Activated naive CD8-positive, alpha-beta T cell treated with anti-CD3 and anti-CD28 coated beads, Interleukin-2, amount 10 ng/mL, durations not matched to agents 7 days and 5 days (primary cell): Measurements from ENCODE around the gene GOLGA8A. TPM values are rescaled to one million over a fixed set of nuclear protein-coding genes. Genes with fewer than 3 reads are reported as not detected.

Experiments
- ATAC-seq: fragments of 150-1000 bp; cut with Tn5 transposase; one replicate; pipeline ENCODE4 v1.10.0; 2021; ENCODE audit warnings: low read depth, moderate library complexity
- POLR2A ChIA-PET: fragments of 350-600 bp; sonication (Branson Sonifier 250); formaldehyde crosslinking; loops from one replicate; lab custom pipeline; 2021; ENCODE audit warnings: antibody characterized with exemption; lab: Charles Lee
- DNase-seq: peaks from one replicate; pipeline ENCODE4 v3.0.0; 2021
- H3K27ac Mint-ChIP-seq: one replicate; pipeline ENCODE4 v1.8.0; 2022; ENCODE audit warnings: mild to moderate bottlenecking, mixed read lengths
- H3K27me3 Mint-ChIP-seq: one replicate; pipeline ENCODE4 v1.8.0; 2022; ENCODE audit warnings: mild to moderate bottlenecking, moderate library complexity, mixed read lengths
- H3K36me3 Mint-ChIP-seq: one replicate; pipeline ENCODE4 v1.8.0; 2021; ENCODE audit warnings: mild to moderate bottlenecking, mixed read lengths
- H3K4me1 Mint-ChIP-seq: one replicate; pipeline ENCODE4 v1.8.0; 2021; ENCODE audit warnings: mixed read lengths
- H3K4me3 Mint-ChIP-seq: one replicate; pipeline ENCODE4 v1.8.0; 2022; ENCODE audit warnings: mild to moderate bottlenecking, moderate library complexity, mixed read lengths
- H3K9me3 Mint-ChIP-seq: one replicate; pipeline ENCODE4 v1.8.0; 2021; ENCODE audit warnings: mixed read lengths
- total RNA-seq, 2 experiments: library from RNA; stranded (reverse); gene quantifications; one replicate each; pipeline ENCODE4 v1.2.3, GENCODE V29; 2021

The GOLGA8A gene
- 100 to 1,000 TPM; 307 to 311 TPM for total RNA-seq

GRCh38 chr15:34437687-34438086, at the start of gene GOLGA8A:
Gene GOLGA8A (minus strand): TSS chr15:34437808. CDS start chr15:34389691, 48,117 bp downstream.
- POLR2A ChIA-PET: interaction anchor here (0.9 to 2.0 kb wide), 3 partner anchors 71 to 146 kb away, joined by 4 to 15 read pairs (median 8); partner anchors contain the start of genes GOLGA8B and LPCAT4
- H3K27ac Mint-ChIP-seq: peak within 1 kb of the TSS; percentile 96
- peak; percentile 77 for ATAC-seq

GRCh38 chr15:34483644-34484043, 46.0 kb upstream of the GOLGA8A start:
- ATAC-seq: no peak
- Mint-ChIP-seq H3K36me3 (no peaks in the 10 kb centered on the region), H3K4me1 (no peaks in the 10 kb centered on the region), H3K4me3 (no peak overlapping the region), H3K27me3 (peaks cover 58% of the 10 kb centered on the region), H3K9me3 (peaks cover 1% of the 10 kb centered on the region), H3K27ac (no peak overlapping the region)
- POLR2A ChIA-PET: no interaction called here
- no peak for DNase-seq

More at GRCh38 chr15:34437687-34438086, at the start of gene GOLGA8A:
- peak; percentile 84 for DNase-seq
- Mint-ChIP-seq H3K4me3 (peak within 1 kb of the TSS; percentile 95), H3K4me1 (peaks cover 22% of the 10 kb centered on the region), H3K9me3 (no peaks in the 10 kb centered on the region), H3K36me3 (peaks cover 19% of the 10 kb centered on the region), H3K27me3 (peaks cover 18% of the 10 kb centered on the region)

GRCh38 chr15:34481370-34481769, 43.8 kb upstream of the GOLGA8A start:
- no peaks in the 10 kb centered on the region for H3K36me3 Mint-ChIP-seq
- ATAC-seq: no peak
- no peak overlapping the region for H3K27ac Mint-ChIP-seq
- peaks cover 64% of the 10 kb centered on the region for H3K27me3 Mint-ChIP-seq
- DNase-seq: no peak
- H3K4me3 Mint-ChIP-seq: no peak overlapping the region
- H3K4me1 Mint-ChIP-seq: no peaks in the 10 kb centered on the region
- POLR2A ChIA-PET: no interaction called here
- H3K9me3 Mint-ChIP-seq: no peaks in the 10 kb centered on the region

- POLR2A ChIA-PET: no interaction called here
- H3K36me3 Mint-ChIP-seq: no peaks in the 10 kb centered on the region
Observed at GRCh38 chr15:34473840-34474239, 36.2 kb upstream of the GOLGA8A start.

GRCh38 chr15:34472947-34473346, 35.3 kb upstream of the GOLGA8A start:
- peaks cover 10% of the 10 kb centered on the region for H3K4me1 Mint-ChIP-seq
- POLR2A ChIA-PET: no interaction called here
- H3K4me3 Mint-ChIP-seq: no peak overlapping the region
- ATAC-seq: no peak
- H3K27ac Mint-ChIP-seq: no peak overlapping the region
- H3K9me3 Mint-ChIP-seq: no peaks in the 10 kb centered on the region
- no peaks in the 10 kb centered on the region for H3K36me3 Mint-ChIP-seq
- peaks cover 33% of the 10 kb centered on the region for H3K27me3 Mint-ChIP-seq
- DNase-seq: no peak

More at GRCh38 chr15:34473840-34474239, 36.2 kb upstream of the GOLGA8A start:
- Mint-ChIP-seq H3K27ac (no peak overlapping the region), H3K27me3 (peaks cover 41% of the 10 kb centered on the region), H3K4me3 (no peak overlapping the region), H3K9me3 (no peaks in the 10 kb centered on the region), H3K4me1 (peaks cover 10% of the 10 kb centered on the region)
- ATAC-seq: no peak
- no peak for DNase-seq

GRCh38 chr15:34470892-34471291, 33.3 kb upstream of the GOLGA8A start:
- no peaks in the 10 kb centered on the region for H3K36me3 Mint-ChIP-seq
- POLR2A ChIA-PET: interaction anchor here (0.6 kb wide), 1 partner anchor 486 kb away, joined by 3 read pairs; no protein-coding TSS in a partner anchor
- H3K27ac Mint-ChIP-seq: no peak overlapping the region
- DNase-seq: no peak
- no peak for ATAC-seq
- H3K4me1 Mint-ChIP-seq: peaks cover 10% of the 10 kb centered on the region
- peaks cover 34% of the 10 kb centered on the region for H3K27me3 Mint-ChIP-seq
- no peak overlapping the region for H3K4me3 Mint-ChIP-seq
- H3K9me3 Mint-ChIP-seq: no peaks in the 10 kb centered on the region

GRCh38 chr15:34470091-34470490, 32.5 kb upstream of the GOLGA8A start:
- ATAC-seq (no peak), DNase-seq (no peak)
- POLR2A ChIA-PET: no interaction called here

GRCh38 chr15:34461730-34462129, 24.1 kb upstream of the GOLGA8A start:
- Mint-ChIP-seq H3K36me3 (no peaks in the 10 kb centered on the region), H3K27me3 (peaks cover 71% of the 10 kb centered on the region), H3K4me1 (no peaks in the 10 kb centered on the region), H3K27ac (no peak overlapping the region), H3K9me3 (no peaks in the 10 kb centered on the region), H3K4me3 (no peak overlapping the region)
- POLR2A ChIA-PET: no interaction called here
- DNase-seq (no peak), ATAC-seq (no peak)

More at GRCh38 chr15:34470091-34470490, 32.5 kb upstream of the GOLGA8A start:
- no peak overlapping the region for H3K27ac Mint-ChIP-seq
- peaks cover 10% of the 10 kb centered on the region for H3K4me1 Mint-ChIP-seq
- no peak overlapping the region for H3K4me3 Mint-ChIP-seq
- peaks cover 34% of the 10 kb centered on the region for H3K27me3 Mint-ChIP-seq
- H3K9me3 Mint-ChIP-seq: no peaks in the 10 kb centered on the region
- H3K36me3 Mint-ChIP-seq: no peaks in the 10 kb centered on the region

- H3K4me1 Mint-ChIP-seq: no peaks in the 10 kb centered on the region
- H3K27me3 Mint-ChIP-seq: peaks cover 63% of the 10 kb centered on the region
- DNase-seq (no peak), ATAC-seq (no peak)
- H3K27ac Mint-ChIP-seq: no peak overlapping the region
- H3K9me3 Mint-ChIP-seq: no peaks in the 10 kb centered on the region
- POLR2A ChIA-PET: no interaction called here
- H3K36me3 Mint-ChIP-seq: no peaks in the 10 kb centered on the region
- H3K4me3 Mint-ChIP-seq: no peak overlapping the region
Observed at GRCh38 chr15:34460451-34460850, 22.8 kb upstream of the GOLGA8A start.

GRCh38 chr15:34456658-34457057, 19.1 kb upstream of the GOLGA8A start:
- peaks cover 65% of the 10 kb centered on the region for H3K27me3 Mint-ChIP-seq
- no peaks in the 10 kb centered on the region for H3K9me3 Mint-ChIP-seq
- H3K36me3 Mint-ChIP-seq: no peaks in the 10 kb centered on the region
- POLR2A ChIA-PET: no interaction called here
- H3K4me1 Mint-ChIP-seq: no peaks in the 10 kb centered on the region
- no peak overlapping the region for H3K4me3 Mint-ChIP-seq
- no peak for DNase-seq
- no peak overlapping the region for H3K27ac Mint-ChIP-seq
- no peak for ATAC-seq

- no peak for DNase-seq
- POLR2A ChIA-PET: no interaction called here
- peaks cover 3% of the 10 kb centered on the region for H3K4me1 Mint-ChIP-seq
- no peak overlapping the region for H3K27ac Mint-ChIP-seq
- no peaks in the 10 kb centered on the region for H3K9me3 Mint-ChIP-seq
- H3K27me3 Mint-ChIP-seq: peaks cover 51% of the 10 kb centered on the region
- H3K36me3 Mint-ChIP-seq: no peaks in the 10 kb centered on the region
- no peak for ATAC-seq
- H3K4me3 Mint-ChIP-seq: no peak overlapping the region
Observed at GRCh38 chr15:34442891-34443290, 5.3 kb upstream of the GOLGA8A start.

GRCh38 chr15:34439878-34440277, 2.3 kb upstream of the GOLGA8A start:
- Mint-ChIP-seq H3K27me3 (peaks cover 35% of the 10 kb centered on the region), H3K4me3 (no peak overlapping the region), H3K27ac (no peak overlapping the region), H3K4me1 (peaks cover 17% of the 10 kb centered on the region), H3K9me3 (no peaks in the 10 kb centered on the region), H3K36me3 (peaks cover 10% of the 10 kb centered on the region)
- no peak for DNase-seq
- POLR2A ChIA-PET: no interaction called here
- ATAC-seq: no peak

GRCh38 chr15:34436956-34437442, 609 bp downstream of the GOLGA8A start:
- ATAC-seq (peak; percentile 71), DNase-seq (peak; percentile 77)
- POLR2A ChIA-PET: interaction anchor here (0.9 to 2.0 kb wide), 4 partner anchors 70 to 147 kb away, joined by 4 to 15 read pairs (median 6); partner anchors contain the start of genes GOLGA8B, LPCAT4 and SLC12A6
- Mint-ChIP-seq H3K27me3 (peaks cover 13% of the 10 kb centered on the region), H3K36me3 (peaks cover 21% of the 10 kb centered on the region), H3K27ac (peak overlapping the region; percentile 82), H3K9me3 (no peaks in the 10 kb centered on the region), H3K4me3 (peak overlapping the region; percentile 88), H3K4me1 (peaks cover 22% of the 10 kb centered on the region)
